Colonic mucosa (tissue), 4 donors: Measurements from ENCODE around the gene MPZL3. TPM values are rescaled to one million over a fixed set of nuclear protein-coding genes. Genes with fewer than 3 reads are reported as not detected.

Experiments used
- DNase-seq: peaks from one replicate; pipeline ENCODE4 v3.0.0-alpha.2; 2020
- H3K27ac ChIP-seq: fragments of 200-600 bp; one replicate; pipeline ENCODE4 v1.8.0; 2021
- H3K27me3 ChIP-seq: fragments of 200-600 bp; one replicate; pipeline ENCODE4 v1.8.0; 2021
- H3K36me3 ChIP-seq: fragments of 200-600 bp; one replicate; pipeline ENCODE4 v1.8.0; 2021
- H3K4me1 ChIP-seq: fragments of 200-600 bp; one replicate; pipeline ENCODE4 v1.8.0; 2021; ENCODE audit warnings: mild to moderate bottlenecking
- H3K4me3 ChIP-seq: fragments of 200-600 bp; one replicate; pipeline ENCODE4 v1.8.0; 2021
- H3K9ac ChIP-seq, 2 donors: one replicate each; pipeline ENCODE4 v1.7.0; 2013; ENCODE audit warnings: control low read depth in 2 of 2, low read depth in 2 of 2, low read length in 2 of 2
- H3K9me3 ChIP-seq: fragments of 200-600 bp; one replicate; pipeline ENCODE4 v1.8.0; 2021
- CTCF ChIP-seq: fragments of 200-600 bp; IDR thresholded peaks from one replicate; pipeline ENCODE4 v1.8.0; 2022; ENCODE audit warnings: antibody characterized with exemption, mild to moderate bottlenecking
- intact Hi-C: fragments of 100-400 bp; cut with DNase I; formaldehyde crosslinking; loops from one replicate; pipeline ENCODE4 v1.14.1; 2022
- total RNA-seq, 2 donors: library from RNA; stranded (reverse); fragmentation: NEBNext Ultra II Directional in 1 of 2; extraction: Animal tissue kit (Norgen Biotek cat#: 25700) in 1 of 2; gene quantifications; one replicate each; pipeline ENCODE4 v1.2.1, GENCODE V29; 2021
- donor health status: healthy.
- donor health status: DM: no; HTN: no; CAD: no.
- donor health status: DM: no; HTN: no; CAD: no.

Gene MPZL3
- total RNA-seq, 2 donors from 2014 or later: 10.9 to 27.8 TPM

DNA sequence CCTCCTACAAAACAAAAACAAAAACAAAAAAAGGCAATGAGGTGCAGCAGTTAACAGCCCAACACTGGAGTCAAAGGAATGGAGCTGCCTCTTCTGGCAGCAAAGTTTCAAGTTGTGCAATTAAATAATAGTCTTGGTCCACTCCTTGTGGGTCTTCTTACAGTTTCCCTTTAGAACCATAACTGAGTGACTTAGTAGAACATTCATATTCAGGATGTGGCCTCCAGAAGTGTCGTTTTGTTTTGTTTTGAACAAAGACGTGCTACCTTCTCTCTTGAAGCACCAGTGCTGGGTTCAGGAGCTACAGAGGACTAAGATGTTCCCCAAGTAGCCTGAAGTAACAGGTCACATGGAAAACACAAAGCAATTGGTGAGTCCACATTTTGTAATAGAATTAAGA is 25.4 kb downstream of the MPZL3 start:
- Histone ChIP-seq H3K4me1 (no peaks in the 10 kb centered on the region), H3K36me3 (no peaks in the 10 kb centered on the region), H3K9me3 (no peaks in the 10 kb centered on the region), H3K27me3 (no peaks in the 10 kb centered on the region), H3K4me3 (no peak overlapping the region), H3K9ac (no peak overlapping the region), H3K27ac (peak overlapping the region; percentile 10)
- intact Hi-C loops: no loop called here
- TF ChIP-seq CTCF: no peak
- no peak for DNase-seq

DNA sequence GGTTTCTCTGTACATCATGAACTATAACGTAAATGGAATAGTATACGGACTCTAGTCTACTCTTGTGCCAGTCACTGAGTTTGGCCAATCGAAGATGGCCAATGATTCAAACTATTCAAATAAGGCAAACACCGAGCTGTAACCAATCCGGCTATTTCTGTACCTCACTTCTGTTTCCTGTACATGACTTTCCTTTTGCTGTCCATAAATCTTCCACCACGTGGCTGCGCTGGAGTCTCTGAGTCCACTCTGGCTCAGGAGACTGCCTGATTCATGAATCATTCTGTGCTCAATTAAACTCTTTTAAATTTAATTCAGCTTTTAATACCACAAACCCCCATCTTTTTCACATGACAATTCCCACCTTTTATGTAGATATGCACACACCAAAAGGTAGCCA is 25.9 kb downstream of the MPZL3 start:
- Histone ChIP-seq H3K36me3 (no peaks in the 10 kb centered on the region), H3K9ac (no peak overlapping the region), H3K27me3 (no peaks in the 10 kb centered on the region), H3K27ac (no peak overlapping the region), H3K4me1 (no peaks in the 10 kb centered on the region), H3K4me3 (no peak overlapping the region), H3K9me3 (no peaks in the 10 kb centered on the region)
- intact Hi-C loops: no loop called here
- no peak for TF ChIP-seq CTCF
- no peak for DNase-seq

GRCh38 chr11:118224511-118225188 is 27.5 kb downstream of the MPZL3 start, which contains the start of gene JAML:
TSS of gene JAML (minus strand) at chr11:118225011. CDS start at chr11:118214866, 10,145 bp downstream.
- Histone ChIP-seq H3K27ac (peak within 1 kb of the TSS; percentile 42), H3K4me1 (no peaks in the 10 kb centered on the region), H3K4me3 (peak within 1 kb of the TSS; percentile 7), H3K36me3 (no peaks in the 10 kb centered on the region), H3K27me3 (no peaks in the 10 kb centered on the region), H3K9ac (peak within 1 kb of the TSS in 1 of 2 donors; percentile 57), H3K9me3 (no peaks in the 10 kb centered on the region)
- TF ChIP-seq CTCF: no peak
- intact Hi-C loops: no loop called here
- no peak for DNase-seq

DNA sequence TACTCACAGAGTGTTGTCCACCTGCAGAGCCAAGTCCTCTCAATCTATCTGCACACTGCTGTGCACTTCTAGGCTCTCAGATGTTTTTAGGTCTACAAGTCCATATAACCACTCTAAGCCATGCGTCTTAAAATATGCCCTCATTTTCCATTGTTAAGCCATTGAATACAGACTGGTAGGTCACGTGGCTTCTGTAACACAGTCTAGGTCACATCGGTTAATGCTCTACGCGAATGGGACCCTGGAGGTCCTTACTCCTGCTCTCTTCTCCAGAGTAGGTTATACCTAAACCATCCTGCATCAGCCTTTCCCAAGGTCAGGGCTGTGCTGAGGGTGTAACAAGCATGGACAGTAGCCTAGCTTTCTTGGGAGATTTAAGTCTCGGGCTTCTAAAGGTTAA is 28.2 kb downstream of the MPZL3 start:
- peak overlapping the region; percentile 7 for H3K4me3 ChIP-seq
- H3K27ac ChIP-seq: peak overlapping the region; percentile 42
- no peak for TF ChIP-seq CTCF
- H3K27me3 ChIP-seq: no peaks in the 10 kb centered on the region
- H3K36me3 ChIP-seq: no peaks in the 10 kb centered on the region
- DNase-seq: no peak
- H3K9me3 ChIP-seq: no peaks in the 10 kb centered on the region
- H3K4me1 ChIP-seq: no peaks in the 10 kb centered on the region
- H3K9ac ChIP-seq: peak overlapping the region in 1 of 2 donors; percentile 57
- intact Hi-C loops: no loop called here

- Histone ChIP-seq H3K4me3 (peak overlapping the region; percentile 7), H3K27me3 (no peaks in the 10 kb centered on the region), H3K4me1 (no peaks in the 10 kb centered on the region), H3K9ac (peak overlapping the region in 1 of 2 donors; percentile 57), H3K36me3 (no peaks in the 10 kb centered on the region), H3K27ac (peak overlapping the region; percentile 42), H3K9me3 (no peaks in the 10 kb centered on the region)
- TF ChIP-seq CTCF: no peak
- intact Hi-C loops: no loop called here
- no peak for DNase-seq
Observed at GRCh38 chr11:118223570-118223969, 28.6 kb downstream of the MPZL3 start.
